Naive thymus-derived CD4-positive, alpha-beta T cell (primary cell): Measurements from ENCODE around the gene TBCD. TPM values are rescaled to one million over a fixed set of nuclear protein-coding genes. Genes with fewer than 3 reads are reported as not detected.
A peak's percentile ranks its signal among the peaks of the same experiment; 100 is the strongest.

Experiments
- ATAC-seq: fragments of 150-1000 bp; cut with Tn5 transposase; 2 replicates; pipeline ENCODE4 v1.10.0; 2021; ENCODE audit warnings: mild to moderate bottlenecking, moderate library complexity
- CTCF ChIA-PET: fragments of 350-600 bp; sonication (Branson Sonifier 250); formaldehyde crosslinking; loops from one replicate; lab custom pipeline; 2021; ENCODE audit warnings: antibody characterized with exemption; lab: Charles Lee
- POLR2A ChIA-PET: fragments of 350-600 bp; sonication (Branson Sonifier 250); formaldehyde crosslinking; loops from one replicate; lab custom pipeline; 2021; ENCODE audit warnings: antibody characterized with exemption, inconsistent platforms; lab: Charles Lee
- DNase-seq, 9 donors: peaks; one replicate each; pipeline versions ENCODE4 v3.0.0 to v3.0.0-alpha.2; 2020 to 2022; ENCODE audit warnings: mixed read lengths in 1 of 9
- H3K27ac ChIP-seq: one replicate; pipeline ENCODE4 v1.7.0; 2013; ENCODE audit warnings: mild to moderate bottlenecking, low read depth, low read length, moderate library complexity
- H3K27me3 ChIP-seq, 2 donors: one replicate each; pipeline ENCODE4 v1.7.0; 2013; ENCODE audit warnings: low read length in 2 of 2, mild to moderate bottlenecking in 2 of 2, moderate library complexity in 2 of 2; ENCODE audit not compliant: control insufficient read depth in 2 of 2, insufficient read depth in 2 of 2
- H3K36me3 ChIP-seq, 3 experiments: 1 replicate in 2 of 3; 2 replicates in 1 of 3; pipeline ENCODE4 v1.7.0; 2013; ENCODE audit warnings: low read length in 3 of 3, mild to moderate bottlenecking in 3 of 3, moderate library complexity in 1 of 3; ENCODE audit not compliant: insufficient read depth in 3 of 3, control insufficient read depth in 2 of 3
- H3K4me1 ChIP-seq, 2 donors: one replicate each; pipeline ENCODE4 v1.7.0; 2013; ENCODE audit warnings: low read length in 2 of 2, mild to moderate bottlenecking in 2 of 2, moderate library complexity in 1 of 2; ENCODE audit not compliant: control insufficient read depth in 2 of 2, insufficient read depth in 2 of 2
- H3K4me3 ChIP-seq: 2 replicates; pipeline ENCODE4 v1.7.0; 2013; ENCODE audit warnings: mild to moderate bottlenecking, low read length
- H3K9me3 ChIP-seq, 3 experiments: 1 replicate in 2 of 3; 2 replicates in 1 of 3; pipeline ENCODE4 v1.7.0; 2013; ENCODE audit warnings: low read length in 3 of 3; ENCODE audit not compliant: control insufficient read depth in 2 of 3
- H3K27ac Mint-ChIP-seq, 9 donors: one replicate each; pipeline ENCODE4 v1.8.0; 2020 to 2022; ENCODE audit warnings: mixed read lengths in 9 of 9, mild to moderate bottlenecking in 8 of 9, moderate library complexity in 5 of 9, inconsistent platforms in 2 of 9
- H3K27me3 Mint-ChIP-seq, 5 donors: one replicate each; pipeline ENCODE4 v1.8.0; 2021 to 2022; ENCODE audit warnings: mixed read lengths in 5 of 5, mild to moderate bottlenecking in 1 of 5
- H3K36me3 Mint-ChIP-seq, 5 donors: one replicate each; pipeline ENCODE4 v1.8.0; 2020 to 2022; ENCODE audit warnings: mixed read lengths in 5 of 5, mild to moderate bottlenecking in 3 of 5, inconsistent platforms in 1 of 5
- H3K4me1 Mint-ChIP-seq, 7 donors: one replicate each; pipeline ENCODE4 v1.8.0; 2020 to 2022; ENCODE audit warnings: mixed read lengths in 7 of 7, mild to moderate bottlenecking in 3 of 7, inconsistent platforms in 1 of 7
- H3K4me3 Mint-ChIP-seq, 10 donors: one replicate each; pipeline ENCODE4 v1.8.0; 2020 to 2022; ENCODE audit warnings: mild to moderate bottlenecking in 10 of 10, mixed read lengths in 10 of 10, moderate library complexity in 6 of 10, inconsistent platforms in 2 of 10
- H3K9me3 Mint-ChIP-seq, 11 donors: one replicate each; pipeline ENCODE4 v1.8.0; 2020 to 2022; ENCODE audit warnings: mixed read lengths in 11 of 11, mild to moderate bottlenecking in 4 of 11, inconsistent platforms in 1 of 11, moderate library complexity in 1 of 11
- intact Hi-C, 2 donors: fragments of 100-400 bp; cut with micrococcal nuclease; formaldehyde crosslinking; loops; one replicate each; pipeline ENCODE4 v1.15.1; 2023
- polyA plus RNA-seq, 2 donors: library from polyadenylated mRNA; unstranded; fragments of 300-500 nt; fragmentation: Illumina TruSeq; gene quantifications; one replicate each; pipeline ENCODE4 v1.2.3, GENCODE V29; 2021
- total RNA-seq, 6 experiments: library from RNA in 5 of 6; stranded (reverse) in 5 of 6; gene quantifications; 1 replicate in 5 of 6; 2 replicates in 1 of 6; pipeline ENCODE4 v1.2.3 and lab custom pipeline; 2021 to 2026

Gene TBCD
- total and polyA plus RNA-seq, 7 experiments from 2014 or later = 61.5 to 255 (median 123) TPM

DNA sequence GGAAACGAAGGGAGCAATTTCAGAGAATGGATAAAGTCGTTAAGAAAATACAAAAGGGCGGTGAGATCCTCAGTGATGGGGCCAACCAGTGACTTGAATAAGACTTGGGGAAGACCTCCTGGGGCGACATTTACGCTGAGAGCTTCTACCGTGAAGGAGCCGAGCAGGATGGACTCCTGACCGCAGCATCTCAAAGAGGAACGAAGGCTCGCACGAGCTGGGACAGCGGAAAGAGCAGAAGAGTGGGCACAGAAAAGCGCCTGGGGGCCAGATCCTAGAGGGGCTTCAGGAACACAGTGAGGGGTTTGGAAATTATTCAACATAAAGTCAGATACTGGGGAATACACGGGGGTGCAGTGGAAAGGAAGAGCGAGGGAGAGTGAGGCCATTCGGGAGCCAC is 70.4 kb downstream of the TBCD start:
- no peak overlapping the region for H3K4me3 ChIP-seq
- DNase-seq = no peak
- intact Hi-C loops = no loop called here
- Mint-ChIP-seq H3K9me3 (peaks cover 4 to 23% (median 8%) of the 10 kb centered on the region in 11 donors), H3K27me3 (no peaks in the 10 kb centered on the region), H3K27ac (peak overlapping the region in 2 of 9 donors; percentile 42 to 44), H3K36me3 (peaks cover 23 to 54% (median 40%) of the 10 kb centered on the region in 5 donors), H3K4me3 (no peak overlapping the region), H3K4me1 (peaks cover 0 to 6% (median 3%) of the 10 kb centered on the region in 7 donors)
- ChIA-PET POLR2A (interaction anchor here (0.8 kb wide), 1 partner anchor 229 kb away, joined by 3 read pairs; no protein-coding TSS in a partner anchor), CTCF (no interaction called here)
- no peaks in the 10 kb centered on the region for H3K4me1 ChIP-seq
- H3K9me3 ChIP-seq = peaks cover 0 to 11% (median 0%) of the 10 kb centered on the region in 3 experiments
- ATAC-seq = no peak
- H3K27ac ChIP-seq = no peak overlapping the region
- H3K27me3 ChIP-seq = no peaks in the 10 kb centered on the region
- H3K36me3 ChIP-seq = peaks cover 0 to 33% (median under 1%) of the 10 kb centered on the region in 3 experiments

DNA sequence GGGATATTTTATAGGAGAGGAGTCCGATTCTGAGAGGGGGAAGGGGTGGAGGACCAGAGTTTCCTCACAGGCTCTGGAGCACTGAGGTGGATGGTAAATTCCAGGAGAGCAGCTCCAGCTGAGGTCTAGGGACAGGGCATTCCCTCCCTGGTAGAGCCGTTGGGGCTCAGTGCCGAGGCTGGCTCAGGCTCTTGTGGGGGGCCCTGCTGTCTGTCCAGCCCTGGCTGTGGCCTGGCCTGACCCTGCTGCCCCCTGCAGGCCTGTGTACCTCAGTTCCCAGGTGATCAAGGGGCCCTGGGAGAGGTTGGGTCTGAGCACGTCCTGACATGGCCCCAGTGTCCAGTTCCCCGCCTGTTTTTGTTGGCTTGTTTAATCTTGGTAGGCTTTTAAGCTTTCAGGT is 71.1 kb downstream of the TBCD start:
- no peak overlapping the region for H3K27ac Mint-ChIP-seq

DNA sequence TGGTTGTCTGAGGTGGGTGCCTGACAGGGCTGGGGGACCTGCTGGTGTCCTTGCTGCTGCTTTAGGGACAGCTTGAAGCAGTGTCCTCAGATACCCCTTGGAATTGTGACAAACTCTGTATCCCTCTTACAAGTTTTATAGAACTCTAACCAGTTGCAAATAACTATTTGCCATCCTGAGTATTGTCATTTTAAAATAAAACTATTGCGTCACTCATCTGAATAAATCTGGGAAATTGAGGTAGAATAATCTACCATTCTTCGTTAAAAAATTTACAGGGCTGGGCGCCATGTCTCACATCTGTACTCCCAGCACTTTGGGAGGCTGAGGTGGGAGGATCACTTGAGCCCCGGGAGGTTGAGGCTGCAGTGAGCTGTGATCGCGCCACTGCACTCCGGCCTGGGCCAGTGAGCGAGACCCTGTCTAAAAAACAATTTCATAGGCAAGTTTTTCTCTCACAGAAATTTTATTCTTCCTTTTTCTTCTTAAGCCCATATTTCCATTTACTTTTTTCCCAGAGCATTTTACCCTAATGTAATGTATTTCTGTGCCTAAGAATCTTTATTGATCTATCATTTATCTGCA is 73.8 kb downstream of the TBCD start:
- no peak overlapping the region for H3K27ac ChIP-seq
- no peaks in the 10 kb centered on the region for H3K4me1 ChIP-seq
- no peak overlapping the region for H3K27ac Mint-ChIP-seq
- intact Hi-C loops = loop anchor here in 1 of 2 donors (5.0 kb wide), 1 partner anchor 37 kb away; no protein-coding TSS in a partner anchor
- DNase-seq (no peak), ATAC-seq (no peak)
- ChIA-PET POLR2A (interaction anchor here (0.8 kb wide), 1 partner anchor 38 kb away, joined by 3 read pairs; no protein-coding TSS in a partner anchor), CTCF (no interaction called here)
- H3K4me1 Mint-ChIP-seq = peaks cover 0 to 8% (median 0%) of the 10 kb centered on the region in 7 donors
- H3K27me3 Mint-ChIP-seq = no peaks in the 10 kb centered on the region
- no peaks in the 10 kb centered on the region for H3K27me3 ChIP-seq
- peaks cover 0 to 13% (median 2%) of the 10 kb centered on the region in 11 donors for H3K9me3 Mint-ChIP-seq
- H3K4me3 Mint-ChIP-seq = no peak overlapping the region
- H3K9me3 ChIP-seq = no peaks in the 10 kb centered on the region
- H3K4me3 ChIP-seq = no peak overlapping the region
- peaks cover 16 to 43% (median 32%) of the 10 kb centered on the region in 5 donors for H3K36me3 Mint-ChIP-seq
- H3K36me3 ChIP-seq = peaks cover 0 to 29% (median 0%) of the 10 kb centered on the region in 3 experiments

More for the DNA sequence above, 71.1 kb downstream of the TBCD start:
- Histone ChIP-seq H3K9me3 (peaks cover 0 to 11% (median 0%) of the 10 kb centered on the region in 3 experiments), H3K27ac (no peak overlapping the region), H3K27me3 (no peaks in the 10 kb centered on the region), H3K4me3 (no peak overlapping the region), H3K36me3 (peaks cover 0 to 34% (median 0%) of the 10 kb centered on the region in 3 experiments), H3K4me1 (no peaks in the 10 kb centered on the region)
- peaks cover 0 to 6% (median 0%) of the 10 kb centered on the region in 7 donors for H3K4me1 Mint-ChIP-seq
- H3K27me3 Mint-ChIP-seq = no peaks in the 10 kb centered on the region
- H3K9me3 Mint-ChIP-seq = peaks cover 4 to 23% (median 8%) of the 10 kb centered on the region in 11 donors
- ChIA-PET POLR2A (interaction anchor here (0.8 kb wide), 1 partner anchor 228 kb away, joined by 3 read pairs; no protein-coding TSS in a partner anchor), CTCF (no interaction called here)
- intact Hi-C loops = no loop called here
- no peak for DNase-seq
- peaks cover 18 to 56% (median 41%) of the 10 kb centered on the region in 5 donors for H3K36me3 Mint-ChIP-seq
- H3K4me3 Mint-ChIP-seq = no peak overlapping the region
- no peak for ATAC-seq

DNA sequence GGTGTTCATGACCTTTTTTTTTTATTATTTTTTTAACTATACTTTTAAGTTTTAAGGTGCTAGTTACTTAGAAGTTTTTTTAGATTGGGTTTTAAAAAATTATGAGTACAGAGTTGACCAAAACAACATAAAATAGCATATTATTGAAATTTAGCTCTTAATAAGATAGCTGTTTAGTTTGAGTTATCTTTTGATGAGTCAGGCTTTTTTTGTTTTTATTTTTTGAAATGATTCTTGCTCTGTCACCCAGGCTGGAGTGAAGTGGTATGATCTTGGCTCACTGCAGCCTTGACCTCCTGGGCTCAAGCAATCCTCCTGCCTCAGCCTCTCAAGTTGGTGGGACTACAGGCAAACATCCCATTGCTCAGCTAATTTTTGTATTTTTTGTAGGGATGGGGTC is 74.3 kb downstream of the TBCD start:
- Mint-ChIP-seq H3K9me3 (peaks cover 0 to 10% (median 0%) of the 10 kb centered on the region in 11 donors), H3K27ac (no peak overlapping the region), H3K27me3 (no peaks in the 10 kb centered on the region), H3K36me3 (peaks cover 12 to 37% (median 26%) of the 10 kb centered on the region in 5 donors), H3K4me3 (no peak overlapping the region), H3K4me1 (peaks cover 0 to 9% (median 0%) of the 10 kb centered on the region in 7 donors)
- no peak for DNase-seq
- Histone ChIP-seq H3K27me3 (no peaks in the 10 kb centered on the region), H3K4me3 (no peak overlapping the region), H3K36me3 (peaks cover 0 to 29% (median 0%) of the 10 kb centered on the region in 3 experiments), H3K27ac (no peak overlapping the region), H3K4me1 (no peaks in the 10 kb centered on the region), H3K9me3 (no peaks in the 10 kb centered on the region)
- intact Hi-C loops = loop anchor here in 1 of 2 donors (5.0 kb wide), 1 partner anchor 36 kb away; no protein-coding TSS in a partner anchor
- ChIA-PET CTCF (no interaction called here), POLR2A (no interaction called here)
- ATAC-seq = no peak

DNA sequence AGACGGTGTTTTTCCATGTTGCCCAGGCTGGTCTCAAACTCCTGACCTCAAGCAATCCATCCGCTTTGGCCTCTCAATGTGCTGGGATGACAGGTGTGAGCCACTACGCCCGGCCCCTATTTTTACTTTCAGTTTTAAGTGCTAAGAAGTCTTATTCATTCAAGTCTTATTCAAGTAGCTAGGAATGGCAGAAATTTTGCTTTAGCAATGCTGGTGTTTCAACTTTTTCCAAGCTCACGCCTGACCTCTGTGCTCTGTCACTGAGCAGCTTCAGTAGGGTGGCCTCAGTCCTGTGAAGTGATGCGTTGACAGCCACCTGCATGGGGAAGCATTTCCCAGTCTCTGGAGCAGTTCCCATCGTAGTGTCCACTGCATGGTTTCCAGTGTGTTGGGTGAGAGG is 75.1 kb downstream of the TBCD start:
- H3K4me3 Mint-ChIP-seq = no peak overlapping the region
- no peaks in the 10 kb centered on the region for H3K27me3 Mint-ChIP-seq
- CTCF ChIA-PET = no interaction called here
- Histone ChIP-seq H3K4me1 (no peaks in the 10 kb centered on the region), H3K9me3 (no peaks in the 10 kb centered on the region), H3K4me3 (no peak overlapping the region), H3K27me3 (no peaks in the 10 kb centered on the region), H3K27ac (no peak overlapping the region), H3K36me3 (peaks cover 0 to 28% (median 0%) of the 10 kb centered on the region in 3 experiments)
- H3K27ac Mint-ChIP-seq = no peak overlapping the region
- peaks cover 10 to 39% (median 24%) of the 10 kb centered on the region in 5 donors for H3K36me3 Mint-ChIP-seq
- intact Hi-C loops = loop anchor here in 1 of 2 donors (5.0 kb wide), 1 partner anchor 35 kb away; no protein-coding TSS in a partner anchor
- DNase-seq (no peak), ATAC-seq (no peak)
- peaks cover 0 to 9% (median 0%) of the 10 kb centered on the region in 11 donors for H3K9me3 Mint-ChIP-seq
- peaks cover 0 to 9% (median 0%) of the 10 kb centered on the region in 7 donors for H3K4me1 Mint-ChIP-seq
- POLR2A ChIA-PET = no interaction called here

DNA sequence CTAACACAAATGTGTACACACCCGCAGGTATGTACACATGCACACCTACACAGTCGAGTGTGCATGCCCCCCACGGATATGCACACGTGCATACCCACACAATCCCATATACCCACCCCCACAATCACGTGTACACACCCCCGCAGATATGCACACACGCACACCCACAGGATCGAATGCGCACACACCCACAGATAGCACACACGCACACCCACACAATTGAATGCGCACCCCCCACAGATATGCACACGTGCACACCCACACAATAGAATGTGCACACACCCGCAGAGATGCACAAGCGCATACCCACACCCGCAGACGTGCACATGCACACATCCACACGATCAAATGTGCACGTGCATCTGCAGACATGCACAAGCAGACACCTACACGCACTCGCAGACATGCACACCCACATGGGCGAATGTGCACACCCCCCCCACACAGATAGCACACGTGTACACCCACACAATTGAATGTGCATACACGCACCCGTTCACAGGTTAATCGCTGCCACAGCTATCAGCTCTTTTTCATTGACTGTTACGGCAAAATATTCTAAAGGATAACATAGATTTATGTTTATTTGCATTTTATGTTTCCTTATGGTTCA is 77.1 kb downstream of the TBCD start:
- Histone ChIP-seq H3K4me1 (no peaks in the 10 kb centered on the region), H3K4me3 (no peak overlapping the region), H3K27me3 (no peaks in the 10 kb centered on the region), H3K36me3 (peaks cover 0 to 26% (median 0%) of the 10 kb centered on the region in 3 experiments), H3K27ac (no peak overlapping the region), H3K9me3 (no peaks in the 10 kb centered on the region)
- Mint-ChIP-seq H3K9me3 (peaks cover 0 to 9% (median 0%) of the 10 kb centered on the region in 11 donors), H3K27me3 (no peaks in the 10 kb centered on the region), H3K27ac (peak overlapping the region in 1 of 9 donors; percentile 60), H3K36me3 (peaks cover 7 to 34% (median 19%) of the 10 kb centered on the region in 5 donors), H3K4me1 (peaks cover 0 to 9% (median 0%) of the 10 kb centered on the region in 7 donors), H3K4me3 (no peak overlapping the region)
- POLR2A ChIA-PET = interaction anchor here (0.8 kb wide), 1 partner anchor 40 kb away, joined by 3 read pairs; no protein-coding TSS in a partner anchor
- CTCF ChIA-PET = no interaction called here
- intact Hi-C loops = loop anchor here in 1 of 2 donors (5.0 kb wide), 1 partner anchor 33 kb away; no protein-coding TSS in a partner anchor
- ATAC-seq (no peak), DNase-seq (no peak)
